Measurements from ENCODE around the gene CTSO.
"Not testable (repeated sequence)": the region's sequence is repeated elsewhere in the genome, so short reads cannot be mapped to it uniquely, and the experiment has no call there.

Gene CTSO

DNA sequence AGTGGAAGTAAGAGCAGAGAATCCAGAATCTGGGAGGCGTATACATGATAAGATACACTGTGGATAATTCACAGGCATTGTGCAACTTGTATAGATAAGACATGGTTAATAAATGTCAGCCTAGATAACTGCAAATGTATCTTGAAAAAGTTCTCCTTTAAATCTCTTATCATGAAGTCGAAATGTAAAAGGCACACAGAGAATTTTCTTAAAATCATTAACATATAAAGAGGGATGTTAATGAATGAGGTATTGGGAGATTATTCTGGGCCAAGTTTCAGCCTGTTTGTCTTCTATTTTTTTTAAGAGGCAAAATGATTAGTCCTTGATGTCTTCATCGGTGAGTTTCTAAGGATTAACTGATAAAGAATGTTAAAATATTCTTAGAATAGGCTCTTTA, 49.3 kb downstream of the CTSO start:
- DNase-seq: no peak

DNA sequence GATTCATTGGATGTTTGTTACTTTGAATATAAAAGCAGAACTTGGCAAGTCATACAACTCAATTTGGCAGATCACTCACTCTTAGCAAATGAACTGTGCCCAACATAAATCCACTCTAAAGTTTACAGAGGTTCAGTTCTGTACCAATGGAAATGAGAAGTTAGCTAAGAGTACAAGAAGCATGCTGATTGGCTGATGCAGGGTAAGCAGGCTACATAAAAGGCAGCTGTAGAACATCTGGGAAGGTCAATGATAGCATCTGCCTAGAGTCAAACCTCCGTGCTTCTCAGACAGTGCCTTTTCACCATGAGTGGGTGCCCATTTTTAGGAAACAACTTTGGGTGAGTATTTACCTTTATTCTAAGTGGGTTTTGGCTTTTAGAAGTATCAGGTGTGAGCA, 50.2 kb downstream of the CTSO start, which contains the start of gene TDO2:
Gene TDO2 (plus strand): TSS at position 244 of the 400 bp plus-strand sequence. CDS start 63 bp downstream, at position 307.
- no peak for DNase-seq

DNA sequence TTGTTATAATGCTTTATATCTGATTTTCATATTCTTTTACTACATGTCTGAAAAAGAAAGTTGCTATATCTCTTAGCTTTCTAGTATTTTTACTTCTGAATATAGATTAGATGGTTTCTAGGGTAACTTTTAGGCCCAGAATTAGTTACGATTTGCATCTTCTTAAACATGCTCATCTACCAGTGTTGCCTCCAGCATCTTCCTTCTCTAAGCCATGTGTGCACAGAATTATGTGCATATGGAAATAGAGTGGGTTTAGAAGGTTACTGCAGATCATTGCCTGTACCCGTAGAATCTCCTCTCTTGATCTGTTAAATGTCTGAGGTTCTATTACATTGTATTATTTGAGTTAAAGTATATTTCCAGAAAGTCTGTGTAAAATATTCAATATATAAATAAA, 52.7 kb downstream of the CTSO start:
- DNase-seq: no peak

DNA sequence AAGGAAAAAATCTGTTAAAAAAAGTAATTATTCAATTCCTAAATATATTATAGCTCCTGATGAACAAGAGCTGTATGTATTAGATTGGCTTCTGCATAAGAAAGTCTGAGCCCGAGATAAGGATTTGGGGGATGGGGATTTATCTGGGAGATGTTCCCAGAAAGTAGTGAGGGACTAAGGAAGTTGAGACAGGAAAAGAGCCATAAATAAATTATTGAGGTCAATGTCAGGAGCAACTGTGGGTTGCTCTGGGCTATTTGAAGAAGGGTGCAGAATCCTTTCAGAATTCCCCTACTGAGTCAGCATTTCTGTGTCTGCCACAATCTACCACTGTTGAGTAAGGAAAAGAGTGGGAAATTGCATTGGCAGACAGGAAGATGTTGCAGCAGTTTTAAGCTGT, 53.3 kb downstream of the CTSO start:
- no peak for DNase-seq

DNA sequence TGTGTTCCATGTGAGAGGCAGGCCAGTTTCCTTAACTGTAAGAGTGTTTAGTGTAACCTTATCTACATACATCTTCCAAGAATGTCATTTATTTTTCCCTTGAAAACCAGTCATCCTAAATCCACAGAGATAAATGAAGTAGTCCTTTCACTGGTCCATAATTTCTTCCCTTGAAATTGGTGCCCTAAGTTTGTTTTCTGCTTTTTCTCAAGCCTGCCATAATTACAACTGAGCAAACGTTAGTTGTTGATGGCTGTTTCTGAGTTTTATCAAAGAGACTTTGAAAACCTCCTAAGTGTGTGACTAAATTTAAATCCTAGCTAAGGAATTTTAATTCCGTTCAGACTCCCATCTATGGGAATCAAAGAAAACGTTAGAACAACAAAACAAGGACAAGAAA, 53.8 kb downstream of the CTSO start:
- no peak for DNase-seq

DNA sequence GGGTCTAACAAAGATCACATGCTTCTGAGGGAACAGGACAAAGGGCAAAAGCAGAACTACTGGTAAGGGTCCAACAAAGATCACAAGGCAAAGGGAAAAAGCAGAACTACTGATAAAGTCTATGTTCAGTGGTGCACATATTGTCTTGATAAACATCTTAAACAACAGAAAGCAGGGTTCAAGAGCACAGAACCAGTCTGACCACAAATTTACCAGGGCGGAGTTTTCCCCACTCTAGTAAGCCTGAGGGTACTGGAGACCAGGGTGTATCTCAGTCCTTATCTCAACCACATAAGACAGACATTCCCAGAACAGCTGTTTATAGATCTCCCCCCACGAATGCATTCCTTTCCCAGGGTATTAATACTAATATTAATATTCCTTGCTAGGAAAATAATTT, 55.3 kb downstream of the CTSO start:
- not testable (repeated sequence) for DNase-seq

DNA sequence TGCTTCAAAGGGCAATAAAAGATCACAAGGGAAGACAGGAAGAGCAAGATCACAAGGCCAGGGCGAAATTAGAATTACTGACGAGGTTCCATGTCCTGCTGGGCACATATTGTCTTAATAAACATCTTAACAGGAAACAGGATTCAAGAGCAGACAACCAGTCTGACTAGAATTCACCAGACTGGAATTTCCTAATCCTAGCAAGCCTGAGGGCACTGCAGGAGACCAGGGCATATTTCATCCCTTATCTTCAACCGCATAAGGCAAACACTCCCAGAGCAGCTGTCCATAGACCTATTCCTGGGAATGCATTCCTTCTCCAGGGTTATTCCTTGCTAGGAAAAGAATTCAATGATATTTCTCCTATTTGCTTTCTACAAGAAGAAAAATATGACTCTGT, 62.6 kb downstream of the CTSO start:
- no peak for DNase-seq

DNA sequence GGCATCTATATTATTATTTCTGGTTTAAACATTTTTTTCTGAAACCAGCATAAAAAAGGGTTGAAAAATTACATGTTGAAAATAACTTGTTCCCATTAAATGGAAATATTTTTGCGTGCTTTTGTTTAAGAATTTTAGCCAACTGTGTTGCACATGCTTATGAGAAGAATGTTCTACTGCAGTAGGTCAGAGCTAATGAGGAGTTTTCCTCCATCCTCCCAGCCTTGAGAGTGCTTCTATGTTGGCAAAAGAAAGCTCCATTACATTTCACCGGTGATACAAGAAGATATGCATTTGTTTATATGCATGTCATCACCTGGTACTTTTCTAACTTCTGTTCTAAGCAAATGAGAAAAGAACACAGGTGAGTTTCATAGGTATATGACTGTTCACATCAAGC, 63.7 kb downstream of the CTSO start:
- DNase-seq: no peak

DNA sequence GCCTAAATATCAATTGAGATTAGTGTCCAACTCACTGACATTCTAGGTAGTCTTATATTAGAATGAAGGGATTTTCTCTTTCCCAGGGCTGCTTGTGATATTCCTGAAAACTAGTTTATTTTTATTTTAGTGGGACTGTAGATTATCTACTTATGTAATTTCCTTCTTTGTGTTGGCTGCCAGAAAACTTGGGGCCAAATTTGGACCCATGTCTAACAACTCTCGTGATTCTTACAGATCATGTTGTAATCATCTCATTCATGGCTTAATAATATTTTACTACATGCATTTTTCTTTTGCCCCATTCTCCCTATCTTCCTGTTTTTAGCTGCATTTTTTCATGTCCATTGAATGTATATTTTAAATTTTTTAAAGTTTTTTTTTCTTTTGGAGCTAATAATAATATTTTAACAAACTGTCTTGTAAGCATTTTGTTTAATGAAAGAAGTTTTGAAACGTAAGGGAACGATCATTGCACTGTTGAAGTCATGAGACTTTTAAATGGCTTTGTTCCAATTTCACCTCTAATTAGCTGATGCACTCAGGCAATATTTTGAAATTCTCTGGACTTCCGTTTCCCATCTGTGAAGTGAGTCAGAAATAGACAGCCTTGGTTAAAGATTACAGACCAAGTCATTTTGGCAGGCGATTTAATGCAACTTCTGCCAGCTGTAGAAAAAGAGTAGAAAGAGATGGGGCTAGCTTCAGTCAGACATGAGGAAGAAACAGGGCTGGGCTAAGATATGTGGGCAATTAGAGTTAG, 64.5 kb downstream of the CTSO start:
- peak; percentile 62 to 73 for DNase-seq

DNA sequence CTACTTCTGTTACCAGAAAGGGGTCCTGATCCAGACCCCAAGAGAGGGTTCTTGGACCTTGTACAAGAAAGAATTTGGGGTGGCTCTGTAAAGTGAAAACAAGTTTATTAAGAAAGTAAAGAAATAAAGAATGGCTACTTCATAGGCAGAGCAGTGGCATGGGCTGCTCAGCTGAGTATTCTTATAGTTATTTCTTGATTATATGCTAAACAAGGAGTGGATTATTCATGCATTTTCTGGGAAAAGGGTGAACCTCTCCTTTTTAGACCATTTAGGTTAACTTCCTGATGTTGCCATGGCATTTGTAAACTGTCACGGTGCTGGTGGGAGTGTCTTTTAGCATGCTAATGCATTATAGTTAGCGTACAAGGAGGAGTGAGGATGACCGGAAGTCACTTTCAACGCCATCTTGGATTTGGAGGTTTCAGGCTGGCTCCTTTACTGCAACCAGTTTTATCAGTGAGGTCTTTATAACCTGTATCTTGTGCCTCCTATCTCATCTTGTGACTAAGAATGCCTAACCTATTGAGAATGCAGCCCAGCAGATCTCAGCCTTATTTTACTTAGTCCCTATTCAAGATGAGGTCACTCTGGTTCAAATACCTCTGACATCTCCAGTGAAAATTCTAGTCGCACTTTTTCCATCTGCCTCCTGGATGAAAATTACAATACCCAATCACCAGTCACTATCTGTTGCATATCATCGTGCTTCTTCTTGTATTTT, 65.7 kb downstream of the CTSO start:
- DNase-seq: no peak

DNA sequence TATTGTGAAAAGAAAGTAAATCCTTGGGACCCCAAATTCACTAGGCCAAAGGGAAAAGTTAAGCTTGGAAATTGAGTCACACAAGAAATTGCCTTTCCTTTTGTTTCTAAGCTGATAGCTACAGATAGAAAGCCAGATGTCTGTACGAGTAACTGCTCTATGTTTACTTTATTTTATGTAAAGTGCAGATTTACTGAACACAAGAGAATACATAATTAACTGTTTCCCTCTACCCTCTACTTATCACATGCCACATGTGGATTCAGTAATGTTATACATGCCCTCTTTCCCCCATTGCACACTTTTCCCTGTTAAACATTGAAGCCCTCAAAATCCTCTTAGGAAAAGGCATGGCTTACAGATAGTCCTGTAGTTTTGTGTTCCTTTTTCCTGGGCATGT, 66.6 kb downstream of the CTSO start:
- DNase-seq: no peak

DNA sequence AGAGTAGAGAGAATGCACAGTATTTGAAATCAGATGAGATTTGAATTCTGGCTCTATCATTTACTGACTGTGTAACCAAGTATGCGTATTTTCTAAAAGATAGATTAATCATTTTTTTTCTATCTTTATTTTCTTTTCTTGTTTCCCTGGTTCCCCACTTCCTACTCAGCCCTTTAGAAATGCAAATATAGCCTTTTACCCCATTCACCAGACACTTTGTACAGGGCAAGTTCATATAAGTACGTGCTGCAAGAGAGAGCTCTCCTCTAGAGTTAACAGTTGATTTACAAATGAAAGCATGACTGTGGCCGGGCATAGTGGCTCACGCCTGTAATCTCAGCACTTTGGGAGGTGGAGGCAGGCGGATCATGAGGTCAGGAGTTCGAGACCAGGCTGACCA, 68.0 kb downstream of the CTSO start:
- no peak for DNase-seq

DNA sequence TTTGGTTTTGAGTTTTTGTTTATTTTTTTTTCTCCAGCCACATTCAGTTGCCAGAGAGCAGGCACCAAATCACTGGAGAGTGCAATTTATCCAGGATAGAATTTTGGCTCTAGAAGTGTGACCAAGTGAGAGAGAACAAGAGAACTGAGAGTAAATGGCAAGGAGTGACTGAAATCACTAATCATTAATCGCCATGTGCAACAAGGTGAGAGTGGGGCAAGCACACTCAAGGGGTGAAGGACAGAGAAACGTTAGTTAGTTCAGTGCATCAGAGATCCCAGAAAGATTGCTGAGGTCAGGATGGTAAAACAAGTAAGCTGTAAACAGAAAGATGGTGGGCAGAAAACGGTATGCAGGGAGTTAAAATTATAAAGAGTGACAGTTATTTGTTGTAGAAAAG, 69.8 kb downstream of the CTSO start:
- DNase-seq: no peak

DNA sequence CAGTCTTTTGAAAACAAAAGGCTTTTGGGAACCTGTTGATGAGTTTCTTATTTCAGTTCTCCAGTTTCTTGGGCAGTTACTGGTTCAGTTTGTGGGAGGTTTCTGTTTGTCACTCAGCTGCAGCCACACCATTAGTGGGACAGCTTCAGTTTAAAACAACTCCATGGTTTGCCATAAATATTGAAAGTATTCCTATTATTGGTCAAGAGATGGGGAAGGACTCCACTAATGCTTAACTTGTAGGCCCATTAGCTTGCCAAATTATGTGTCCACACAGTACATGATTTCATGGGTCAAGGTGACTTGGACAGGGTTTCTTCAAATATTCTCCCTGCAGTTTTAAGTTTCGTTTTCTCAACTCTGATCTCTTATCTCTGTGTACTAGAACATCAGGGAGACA, 72.1 kb downstream of the CTSO start:
- DNase-seq: no peak

DNA sequence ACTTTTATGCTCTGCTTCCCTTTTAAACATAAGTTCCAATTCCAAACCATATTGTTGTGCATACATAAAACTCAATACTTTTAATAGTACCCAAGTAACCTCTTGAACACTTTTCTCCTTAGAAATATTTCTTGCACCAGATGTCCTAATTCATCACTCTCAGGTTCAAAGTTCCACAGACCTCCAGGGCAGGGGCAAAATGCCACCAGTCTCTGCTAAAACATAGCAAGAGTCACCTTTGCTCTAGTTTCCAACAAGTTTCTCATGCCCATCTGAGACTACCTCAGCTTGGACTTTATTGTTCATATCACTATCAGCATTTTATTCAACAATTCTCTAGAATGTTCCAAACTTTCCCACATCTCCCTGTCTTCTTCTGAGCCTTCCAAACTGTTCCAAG, 73.9 kb downstream of the CTSO start:
- DNase-seq: no peak

DNA sequence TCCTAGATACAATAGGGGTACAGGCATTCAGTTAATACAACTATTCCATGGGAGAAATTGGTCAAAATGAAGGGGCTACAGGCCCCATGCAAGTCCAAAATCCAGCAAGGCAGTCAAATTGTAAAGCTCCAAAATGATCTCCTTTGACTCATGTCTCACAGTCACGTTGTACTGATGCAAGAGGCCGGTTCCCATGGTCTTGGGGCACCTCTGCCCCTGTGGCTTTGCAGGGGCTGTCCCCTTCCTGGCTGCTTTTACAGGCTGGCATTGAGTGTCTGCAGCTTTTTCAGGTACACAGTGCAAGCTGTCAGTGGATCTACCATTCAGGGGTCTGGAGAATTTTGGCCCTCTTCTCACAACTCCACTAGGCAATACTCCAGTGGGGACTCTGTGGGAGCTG, 75.1 kb downstream of the CTSO start:
- DNase-seq: no peak

DNA sequence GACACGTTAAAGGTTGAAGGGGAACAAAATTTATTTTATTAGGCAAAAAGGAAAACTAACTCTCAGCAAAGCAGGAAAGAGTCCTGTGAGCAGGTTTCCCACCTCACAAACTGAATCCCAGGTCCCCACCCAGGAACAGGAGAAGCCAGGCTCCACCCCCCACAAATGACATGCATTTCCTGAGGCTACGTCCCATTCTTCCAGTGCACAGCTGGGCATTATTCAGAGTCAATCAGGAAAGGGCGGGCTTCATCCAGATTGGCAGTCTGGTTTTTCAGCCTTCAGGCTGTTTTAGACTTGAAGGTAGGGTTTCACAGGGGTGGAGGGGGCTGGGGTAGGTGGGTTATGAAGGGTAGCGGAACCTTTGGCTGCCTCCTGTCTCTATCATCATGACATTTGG, 75.7 kb downstream of the CTSO start:
- no peak for DNase-seq

DNA sequence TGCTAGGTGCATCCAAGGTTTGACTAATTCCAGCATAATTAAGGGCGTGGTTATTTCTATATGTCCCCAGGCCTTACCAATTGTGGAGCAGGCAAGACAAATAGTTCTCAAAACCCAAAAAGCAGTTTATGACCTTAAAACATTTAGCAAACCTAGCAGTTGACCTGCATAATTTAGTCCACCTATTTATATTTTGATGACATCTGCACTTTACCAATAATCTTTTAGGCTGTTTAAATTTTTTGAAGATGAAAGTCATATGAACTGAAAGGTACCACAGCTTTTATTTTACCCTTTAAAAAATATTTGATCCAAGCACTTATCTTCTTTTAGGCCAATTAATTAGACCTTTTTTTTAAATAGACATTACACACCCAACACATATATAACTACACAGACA, 77.8 kb downstream of the CTSO start:
- no peak for DNase-seq

Measured in inflammatory macrophage (primary cell).